Common myeloid progenitor, CD34-positive (primary cell): Measurements from ENCODE around the gene IFNG.

Experiments
- CTCF ChIA-PET: fragments of 350-600 bp; sonication (Branson Sonifier 250); formaldehyde crosslinking; loops from one replicate; lab custom pipeline; 2021; ENCODE audit warnings: antibody characterized with exemption; lab: Charles Lee
- POLR2A ChIA-PET: fragments of 350-600 bp; sonication (Branson Sonifier 250); formaldehyde crosslinking; loops from one replicate; lab custom pipeline; 2021; ENCODE audit warnings: antibody characterized with exemption; lab: Charles Lee
- DNase-seq, 3 donors: peaks; one replicate each; pipeline versions ENCODE4 v3.0.0 to v3.0.0-alpha.2; 2013
- H3K27ac ChIP-seq, 2 experiments: 1 replicate in 1 of 2; 2 replicates in 1 of 2; pipeline ENCODE4 v1.7.0; 2013; ENCODE audit warnings: inconsistent platforms in 2 of 2, low read length in 2 of 2, mild to moderate bottlenecking in 2 of 2, low read depth in 1 of 2, moderate library complexity in 1 of 2; ENCODE audit not compliant: severe bottlenecking in 2 of 2, insufficient read depth in 1 of 2, poor library complexity in 1 of 2
- H3K27me3 ChIP-seq, 5 experiments: replicated peaks in 2 of 5; 1 replicate in 3 of 5; 2 replicates in 2 of 5; pipeline versions ENCODE4 v1.6.1 to v1.7.0; 2013; ENCODE audit warnings: low read length in 4 of 5, mild to moderate bottlenecking in 2 of 5, moderate library complexity in 2 of 5, inconsistent platforms in 1 of 5; ENCODE audit not compliant: insufficient read depth in 5 of 5, control insufficient read depth in 4 of 5
- H3K36me3 ChIP-seq, 4 experiments: 1 replicate in 2 of 4; 2 replicates in 2 of 4; pipeline versions ENCODE4 v1.6.1 to v1.7.0; 2013; ENCODE audit warnings: low read length in 3 of 4, control low read depth in 1 of 4, mild to moderate bottlenecking in 1 of 4; ENCODE audit not compliant: control insufficient read depth in 4 of 4, insufficient read depth in 4 of 4
- H3K4me1 ChIP-seq, 4 experiments: 1 replicate in 3 of 4; 2 replicates in 1 of 4; pipeline versions ENCODE4 v1.6.1 to v1.7.1; 2013; ENCODE audit warnings: low read length in 3 of 4, mild to moderate bottlenecking in 3 of 4, control low read depth in 1 of 4, inconsistent platforms in 1 of 4, moderate library complexity in 1 of 4; ENCODE audit not compliant: control insufficient read depth in 4 of 4, insufficient read depth in 4 of 4; ENCODE audit errors: control extremely low read depth in 1 of 4
- H3K4me3 ChIP-seq, 7 experiments: 1 replicate in 4 of 7; 2 replicates in 3 of 7; pipeline versions ENCODE4 v1.5.1 to v1.7.0; 2013; ENCODE audit warnings: mild to moderate bottlenecking in 7 of 7, low read length in 6 of 7, moderate library complexity in 6 of 7, inconsistent platforms in 2 of 7, low read depth in 2 of 7, control low read depth in 1 of 7; ENCODE audit not compliant: insufficient read depth in 4 of 7, control insufficient read depth in 1 of 7; ENCODE audit errors: extremely low read depth in 1 of 7
- H3K9me3 ChIP-seq, 5 experiments: 1 replicate in 4 of 5; 2 replicates in 1 of 5; pipeline versions ENCODE4 v1.6.1 to v1.7.1; 2013; ENCODE audit warnings: low read length in 4 of 5, mild to moderate bottlenecking in 2 of 5, inconsistent platforms in 1 of 5, low read depth in 1 of 5, moderate library complexity in 1 of 5; ENCODE audit not compliant: control insufficient read depth in 4 of 5, insufficient read depth in 2 of 5; ENCODE audit errors: control extremely low read depth in 1 of 5
- WGBS: methylation state at CpG from one replicate; pipeline ENCODE4 v1.1.5; 2013; ENCODE audit not compliant: insufficient coverage; 5-methylcytosine and 5-hydroxymethylcytosine counted together

IFNG gene

GRCh38 chr12:68166317-68166831 lies 6.8 kb upstream of the IFNG start:
- 100% methylated on average over 2 of the region's 5 CpGs for WGBS
- CTCF ChIA-PET, result interaction anchor here (1.2 kb wide), 1 partner anchor 33 kb away, joined by 3 read pairs; no protein-coding TSS in a partner anchor

GRCh38 chr12:68163560-68164081 lies 4.1 kb upstream of the IFNG start:
- Histone ChIP-seq H3K36me3 (no peaks in the 10 kb centered on the region), H3K27ac (no peak overlapping the region), H3K4me1 (no peaks in the 10 kb centered on the region), H3K9me3 (no peaks in the 10 kb centered on the region), H3K27me3 (peaks cover 0 to 2% (median 0%) of the 10 kb centered on the region in 5 experiments), H3K4me3 (no peak overlapping the region)
- no peak for DNase-seq
- WGBS, result 100% methylated on average over 4 of the region's 4 CpGs
- POLR2A ChIA-PET, result no interaction called here
- CTCF ChIA-PET, result no interaction called here

More at GRCh38 chr12:68166317-68166831, 6.8 kb upstream of the IFNG start:
- POLR2A ChIA-PET, result no interaction called here
- Histone ChIP-seq H3K9me3 (no peaks in the 10 kb centered on the region), H3K27ac (no peak overlapping the region), H3K36me3 (no peaks in the 10 kb centered on the region), H3K4me1 (no peaks in the 10 kb centered on the region), H3K4me3 (no peak overlapping the region), H3K27me3 (no peaks in the 10 kb centered on the region)
- DNase-seq, result no peak

GRCh38 chr12:68162374-68162773 lies 2.8 kb upstream of the IFNG start:
- Histone ChIP-seq H3K27ac (no peak overlapping the region), H3K9me3 (no peaks in the 10 kb centered on the region), H3K27me3 (peaks cover 0 to 2% (median 0%) of the 10 kb centered on the region in 5 experiments), H3K4me1 (no peaks in the 10 kb centered on the region), H3K36me3 (no peaks in the 10 kb centered on the region), H3K4me3 (no peak overlapping the region)
- CTCF ChIA-PET, result no interaction called here
- POLR2A ChIA-PET, result no interaction called here
- DNase-seq, result no peak
- WGBS, result 91% methylated on average over 2 of the region's 2 CpGs

GRCh38 chr12:68158432-68158831 lies 1.1 kb downstream of the IFNG start:
- no peak overlapping the region for H3K27ac ChIP-seq
- ChIA-PET POLR2A (no interaction called here), CTCF (interaction anchor here (0.8 to 2.4 kb wide), 5 partner anchors 13 to 802 kb away, joined by 3 to 7 read pairs (median 3); no protein-coding TSS in a partner anchor)
- DNase-seq, result peak; percentile 20 to 53 (median 51)
- H3K9me3 ChIP-seq, result no peaks in the 10 kb centered on the region
- no peaks in the 10 kb centered on the region for H3K36me3 ChIP-seq
- peaks cover 0 to 2% (median 0%) of the 10 kb centered on the region in 5 experiments for H3K27me3 ChIP-seq
- no peaks in the 10 kb centered on the region for H3K4me1 ChIP-seq
- WGBS, result no CpG with 5 or more reads among the region's 2 CpGs
- no peak overlapping the region for H3K4me3 ChIP-seq

GRCh38 chr12:68157380-68157779 lies 2.2 kb downstream of the IFNG start:
- no peak for DNase-seq
- Histone ChIP-seq H3K9me3 (no peaks in the 10 kb centered on the region), H3K4me3 (no peak overlapping the region), H3K27ac (no peak overlapping the region), H3K4me1 (no peaks in the 10 kb centered on the region), H3K36me3 (no peaks in the 10 kb centered on the region), H3K27me3 (peaks cover 0 to 2% (median 0%) of the 10 kb centered on the region in 5 experiments)
- WGBS, result no CpG with 5 or more reads among the region's 4 CpGs
- ChIA-PET CTCF (interaction anchor here (2.4 kb wide), 1 partner anchor 118 kb away, joined by 7 read pairs; no protein-coding TSS in a partner anchor), POLR2A (no interaction called here)

- no peak for DNase-seq
- CTCF ChIA-PET, result no interaction called here
- Histone ChIP-seq H3K27me3 (peaks cover 0 to 2% (median 0%) of the 10 kb centered on the region in 5 experiments), H3K4me3 (no peak overlapping the region), H3K36me3 (no peaks in the 10 kb centered on the region), H3K9me3 (no peaks in the 10 kb centered on the region), H3K27ac (no peak overlapping the region), H3K4me1 (no peaks in the 10 kb centered on the region)
- 100% methylated on average over 1 of the region's 1 CpG for WGBS
- POLR2A ChIA-PET, result no interaction called here
These were observed 2.9 kb downstream of the IFNG start for GRCh38 chr12:68156636-68157035.

GRCh38 chr12:68154779-68155178 lies 4.8 kb downstream of the IFNG start:
- POLR2A ChIA-PET, result no interaction called here
- H3K27me3 ChIP-seq, result peaks cover 0 to 1% (median 0%) of the 10 kb centered on the region in 5 experiments

More at GRCh38 chr12:68154779-68155178, 4.8 kb downstream of the IFNG start:
- Histone ChIP-seq H3K4me3 (no peak overlapping the region), H3K36me3 (no peaks in the 10 kb centered on the region), H3K9me3 (no peaks in the 10 kb centered on the region), H3K27ac (no peak overlapping the region), H3K4me1 (no peaks in the 10 kb centered on the region)
- 100% methylated on average over 1 of the region's 1 CpG for WGBS
- CTCF ChIA-PET, result no interaction called here
- no peak for DNase-seq
